ENCODE measurements around the gene LRP1.

- no peak for TF ChIP-seq CTCF (optimal IDR thresholded peaks at IDR 0.05 in 1 of 3, IDR thresholded peaks at IDR 0.05 in 1 of 3, conservative IDR thresholded peaks at IDR 0.05 in 1 of 3; ENCODE audit: extremely low read depth in 1 of 3, insufficient read depth in 2 of 3, low read length in 3 of 3)
- TF ChIP-seq EZH2 (IDR thresholded peaks at IDR 0.05; ENCODE audit: low read length), result no peak
Observed at GRCh38 chr12:57192920-57193319, 64.6 kb downstream of the LRP1 start.
